Germinal center (tissue), 1 donor: Measurements from ENCODE around the gene WSCD2.

ENCODE experiments used
- DNase-seq: peaks from one replicate; pipeline ENCODE4 v3.0.0; 2012; ENCODE audit warnings: mixed read lengths, low spot score

Gene WSCD2

GRCh38 chr12:108269224-108269623 is 140.1 kb downstream of the WSCD2 start:
- no peak for DNase-seq

- DNase-seq = no peak
Observed at GRCh38 chr12:108270035-108270848, 141.2 kb downstream of the WSCD2 start.

GRCh38 chr12:108270849-108271143 is 141.7 kb downstream of the WSCD2 start:
- no peak for DNase-seq

- no peak for DNase-seq
Observed at GRCh38 chr12:108271951-108272872, 143.1 kb downstream of the WSCD2 start.

- no peak for DNase-seq
Observed at GRCh38 chr12:108273217-108273616, 144.1 kb downstream of the WSCD2 start.

GRCh38 chr12:108277613-108278012 is 148.5 kb downstream of the WSCD2 start:
- no peak for DNase-seq

- DNase-seq = no peak
Observed at GRCh38 chr12:108282160-108282559, 153.1 kb downstream of the WSCD2 start.

- DNase-seq = no peak
Observed at GRCh38 chr12:108282676-108283075, 153.6 kb downstream of the WSCD2 start.

- DNase-seq = no peak
Observed at GRCh38 chr12:108284163-108284562, 155.1 kb downstream of the WSCD2 start.

- DNase-seq = no peak
Observed at GRCh38 chr12:108285016-108285415, 155.9 kb downstream of the WSCD2 start.

GRCh38 chr12:108287227-108287626 is 158.1 kb downstream of the WSCD2 start:
- DNase-seq = no peak

GRCh38 chr12:108289350-108290161 is 160.5 kb downstream of the WSCD2 start:
- DNase-seq = no peak

- DNase-seq = no peak
Observed at GRCh38 chr12:108295641-108296040, 166.6 kb downstream of the WSCD2 start.

GRCh38 chr12:108296945-108297344 is 167.9 kb downstream of the WSCD2 start:
- no peak for DNase-seq

- no peak for DNase-seq
Observed at GRCh38 chr12:108297424-108297823, 168.3 kb downstream of the WSCD2 start.

- no peak for DNase-seq
Observed at GRCh38 chr12:108297895-108298760, 169.0 kb downstream of the WSCD2 start.

GRCh38 chr12:108298761-108299275 is 169.7 kb downstream of the WSCD2 start:
- DNase-seq = no peak

GRCh38 chr12:108299516-108299915 is 170.4 kb downstream of the WSCD2 start:
- no peak for DNase-seq
